ENCODE results near the gene PARVA.

- TF ChIP-seq CTCF (IDR thresholded peaks at IDR 0.05) (no peak), EP300 (IDR thresholded peaks at IDR 0.05) (no peak), POLR2A (IDR thresholded peaks at IDR 0.05) (no peak), POLR2AphosphoS5 (IDR thresholded peaks at IDR 0.05) (no peak)
Measured at GRCh38 chr11:12433121-12433520, 55.8 kb downstream of the PARVA start.

Data from gastroesophageal sphincter (tissue), 3 donors.